IMR-90 (cell line): ENCODE data around the gene SERINC3. TPM values are rescaled to one million over a fixed set of nuclear protein-coding genes. Genes with fewer than 3 reads are reported as not detected.
A peak's percentile ranks its signal among the peaks of the same experiment; 100 is the strongest.

ENCODE experiments used
- ATAC-seq: fragments of 200-7000 bp; cut with Tn5 transposase; 2 replicates; pipeline ENCODE4 v1.9.1; 2020; ENCODE audit warnings: low read depth, mild to moderate bottlenecking, moderate library complexity
- BruUV-seq: library from RNA; stranded (reverse); fragments of 400-500 nt; replicated peaks from 2 replicates; lab custom pipeline; 2021; lab: Mats Ljungman, UMichigan
- CTCF ChIA-PET: fragments of 300-600 bp; formaldehyde crosslinking; extraction: SDS; loops from one replicate; lab custom pipeline; 2021; ENCODE audit warnings: antibody characterized with exemption; lab: Yijun Ruan, JAX
- POLR2A ChIA-PET: fragments of 300-600 bp; sonication (Branson Sonifier 250); formaldehyde crosslinking; loops from one replicate; lab custom pipeline; 2022; ENCODE audit warnings: antibody characterized with exemption; ENCODE audit not compliant: unreplicated experiment; lab: Charles Lee
- DNase-seq: peaks from one replicate; pipeline ENCODE4 v3.0.0; 2013
- H2AFZ ChIP-seq: replicated peaks from 2 replicates; pipeline ENCODE3; 2013; ENCODE audit warnings: low read length, mild to moderate bottlenecking; ENCODE audit not compliant: poor library complexity
- H2AK5ac ChIP-seq: 2 replicates; pipeline ENCODE4 v1.6.1; 2013; ENCODE audit warnings: low read depth, low read length, inconsistent platforms
- H2AK9ac ChIP-seq: replicated peaks from 2 replicates; pipeline ENCODE3; 2013; ENCODE audit warnings: mild to moderate bottlenecking, low read depth, low read length, moderate library complexity; ENCODE audit not compliant: poor library complexity
- H2BK120ac ChIP-seq: 2 replicates; pipeline ENCODE4 v1.6.1; 2013; ENCODE audit warnings: low read depth, low read length, inconsistent platforms
- H2BK15ac ChIP-seq: 3 replicates; pipeline ENCODE4 v1.6.1; 2013; ENCODE audit warnings: low read depth, low read length, inconsistent platforms
- H2BK20ac ChIP-seq: 2 replicates; pipeline ENCODE4 v1.6.1; 2013; ENCODE audit warnings: low read depth, mild to moderate bottlenecking, inconsistent platforms, low read length, moderate library complexity
- H2BK5ac ChIP-seq: 2 replicates; pipeline ENCODE4 v1.6.1; 2013; ENCODE audit warnings: mild to moderate bottlenecking, low read depth, low read length, inconsistent platforms; ENCODE audit not compliant: poor library complexity, severe bottlenecking
- H3K14ac ChIP-seq: replicated peaks from 2 replicates; pipeline ENCODE4 v1.6.1; 2013; ENCODE audit warnings: low read depth, low read length, inconsistent platforms
- H3K18ac ChIP-seq: 2 replicates; pipeline ENCODE4 v1.6.1; 2013; ENCODE audit warnings: low read depth, low read length, control low read depth
- H3K23ac ChIP-seq: 2 replicates; pipeline ENCODE4 v1.6.1; 2013; ENCODE audit warnings: low read depth, low read length, inconsistent platforms
- H3K27ac ChIP-seq: 2 replicates; pipeline ENCODE4 v1.5.1; 2013; ENCODE audit warnings: mild to moderate bottlenecking, control low read depth, low read length; ENCODE audit not compliant: insufficient read depth
- H3K27me3 ChIP-seq: 2 replicates; pipeline ENCODE4 v1.6.1; 2013; ENCODE audit warnings: low read length; ENCODE audit not compliant: control insufficient read depth, insufficient read depth
- H3K36me3 ChIP-seq: 2 replicates; pipeline ENCODE4 v1.6.1; 2013; ENCODE audit warnings: low read length, mixed read lengths; ENCODE audit not compliant: control insufficient read depth, insufficient read depth
- H3K4ac ChIP-seq: 2 replicates; pipeline ENCODE4 v1.6.1; 2013; ENCODE audit warnings: low read depth, low read length, inconsistent platforms
- H3K4me1 ChIP-seq: 2 replicates; pipeline ENCODE4 v1.6.1; 2013; ENCODE audit warnings: low read length, mixed read lengths; ENCODE audit not compliant: control insufficient read depth, insufficient read depth
- H3K4me2 ChIP-seq: 2 replicates; pipeline ENCODE4 v1.6.1; 2013; ENCODE audit warnings: low read depth, mild to moderate bottlenecking, control low read depth, low read length, moderate library complexity
- H3K4me3 ChIP-seq: 2 replicates; pipeline ENCODE4 v1.5.1; 2013; ENCODE audit warnings: low read depth, mild to moderate bottlenecking, control low read depth, low read length, moderate library complexity; ENCODE audit not compliant: insufficient read depth
- H3K56ac ChIP-seq: 2 replicates; pipeline ENCODE4 v1.6.1; 2013; ENCODE audit warnings: low read length, inconsistent platforms; ENCODE audit not compliant: insufficient read depth; ENCODE audit errors: extremely low read depth
- H3K79me1 ChIP-seq, 2 experiments: 2 replicates each; pipeline ENCODE4 v1.6.1; 2013; ENCODE audit warnings: low read length in 2 of 2, inconsistent platforms in 1 of 2, low read depth in 1 of 2
- H3K9ac ChIP-seq: 2 replicates; pipeline ENCODE4 v1.6.1; 2013; ENCODE audit warnings: low read depth, low read length, control low read depth
- H3K9me1 ChIP-seq: 2 replicates; pipeline ENCODE4 v1.6.1; 2013; ENCODE audit warnings: low read length, inconsistent platforms; ENCODE audit not compliant: insufficient read depth
- H3K9me3 ChIP-seq: 2 replicates; pipeline ENCODE4 v1.6.1; 2013; ENCODE audit warnings: low read length; ENCODE audit not compliant: control insufficient read depth, insufficient read depth
- H4K20me1 ChIP-seq: 2 replicates; pipeline ENCODE4 v1.6.1; 2013; ENCODE audit warnings: low read length, inconsistent platforms; ENCODE audit not compliant: insufficient read depth
- H4K5ac ChIP-seq: 2 replicates; pipeline ENCODE4 v1.6.1; 2013; ENCODE audit warnings: mild to moderate bottlenecking, low read depth, low read length, control low read depth
- H4K8ac ChIP-seq, 2 experiments: 2 replicates each; pipeline ENCODE4 v1.6.1; 2013; ENCODE audit warnings: low read depth in 2 of 2, low read length in 2 of 2, control low read depth in 1 of 2, inconsistent platforms in 1 of 2
- H4K91ac ChIP-seq: 2 replicates; pipeline ENCODE4 v1.6.1; 2013; ENCODE audit warnings: low read depth, low read length, inconsistent platforms; ENCODE audit not compliant: insufficient read depth
- CHD1 ChIP-seq: IDR thresholded peaks from 2 replicates; pipeline ENCODE4 v1.6.1; 2012; ENCODE audit warnings: low read depth, low read length, improper control_type of control experiment
- FOS ChIP-seq: fragments of 150-350 bp; IDR thresholded peaks from 2 replicates; pipeline ENCODE4 v1.6.1; 2016; ENCODE audit warnings: low read depth, low read length
- WGBS, 2 experiments: methylation state at CpG; one replicate each; pipeline versions ENCODE4 v1.1.5 to v1.1.7; 2013; ENCODE audit warnings: missing lambda C conversion rate in 2 of 2; ENCODE audit not compliant: insufficient read length in 1 of 2; ENCODE audit errors: extremely low coverage in 2 of 2; 5-methylcytosine and 5-hydroxymethylcytosine counted together
- dilution Hi-C: fragments of 300-500 bp; cut with HindIII; formaldehyde crosslinking; loops from one replicate; pipeline ENCODE4 v1.14.3; 2018; ENCODE audit warnings: low sequenced_read_pairs; ENCODE audit not compliant: unreplicated experiment
- in situ Hi-C: fragments of 300-500 bp; cut with MboI; formaldehyde crosslinking; loops from 3 replicates; pipeline ENCODE4 v1.14.3; 2019; ENCODE audit warnings: low sequenced_read_pairs, inconsistent platforms, mixed read lengths
- intact Hi-C: fragments of 100-400 bp; cut with micrococcal nuclease; formaldehyde crosslinking; loops from 2 replicates; pipeline ENCODE4 v1.10.0; 2022
- polyA plus RNA-seq, 3 experiments: library from polyadenylated mRNA; depleted of rRNA; stranded (reverse); fragments of >200 nt; gene quantifications; 2 replicates each; pipeline ENCODE4 v1.2.3, GENCODE V29; 2012; ENCODE audit warnings: low replicate concordance in 1 of 3
- total RNA-seq: library from RNA; depleted of rRNA; stranded (reverse); fragments of >200 nt; gene quantifications from 2 replicates; pipeline ENCODE4 v1.2.3, GENCODE V29; 2012

SERINC3 gene
- total and polyA plus RNA-seq, 2 of the 4 experiments (the other 2 are of a cell fraction): 101 to 132 TPM

GRCh38 chr20:44494266-44494665 lies 27.6 kb downstream of the SERINC3 start:
- H3K36me3 ChIP-seq: peaks cover 26% of the 10 kb centered on the region
- no peak overlapping the region for H3K9ac ChIP-seq
- DNase-seq: peak; percentile 87

More at GRCh38 chr20:44494266-44494665, 27.6 kb downstream of the SERINC3 start:
- Histone ChIP-seq H3K4ac (peak overlapping the region; percentile 76), H3K56ac (peak overlapping the region; percentile 24; the same call in 1 of the 2 replicates), H4K91ac (0 out of 2 replicates have a peak overlapping the region, but pooled peaks have one; percentile 37), H2AK9ac (no peak overlapping the region), H3K14ac (no peak overlapping the region; the same call in 1 of the 2 replicates), H2BK120ac (peak overlapping the region; percentile 63), H4K5ac (no peak overlapping the region; the same call in 1 of the 2 replicates), H3K4me1 (peaks cover 31% of the 10 kb centered on the region), H3K27me3 (no peaks in the 10 kb centered on the region), H2AK5ac (peak overlapping the region; percentile 71), H3K9me1 (peaks cover 18% of the 10 kb centered on the region), H4K8ac (peak overlapping the region in 1 of 2 experiments; percentile 57; a peak in 2 of 4 replicates), H2BK20ac (peak overlapping the region; percentile 68), H3K27ac (peak overlapping the region; percentile 64), H3K4me3 (no peak overlapping the region), H2BK15ac (peak overlapping the region; percentile 36; the same call in 1 of the 3 replicates), H3K9me3 (no peaks in the 10 kb centered on the region), H3K18ac (peak overlapping the region; percentile 10; the same call in 1 of the 2 replicates), H2AFZ (no peak overlapping the region), H3K23ac (peak overlapping the region; percentile 61; the same call in 1 of the 2 replicates), H2BK5ac (peak overlapping the region; percentile 98), H4K20me1 (peaks cover 12% of the 10 kb centered on the region; the same call in 1 of the 2 replicates), H3K79me1 (peaks cover 14 to 57% of the 10 kb centered on the region in 2 experiments), H3K4me2 (no peak overlapping the region)
- dilution Hi-C loops (no loop called here), in situ Hi-C loops (loop anchor here (25.0 kb wide), 1 partner anchor 1293 kb away; the partner anchor contains the start of genes DNTTIP1 and WFDC3), intact Hi-C loops (no loop called here)
- ChIA-PET POLR2A (no interaction called here), CTCF (no interaction called here)
- ATAC-seq: peak; percentile 45
- TF ChIP-seq CHD1: no peak
- 0 out of 2 replicates have a peak, but pooled peaks have one; percentile 25 for TF ChIP-seq FOS
- WGBS, 2 experiments: 50% methylated on average over 1 of the region's 1 CpG; no CpG with 5 or more reads in 1 of the 2 experiments
- no TSS peak for BruUV-seq
